GM18526 (cell line): ENCODE measurements around the gene PMPCA.

Source experiments
- POLR2A ChIP-seq: IDR thresholded peaks from 3 replicates; pipeline ENCODE4 v1.6.1; 2011; ENCODE audit not compliant: insufficient read length; ENCODE audit errors: extremely low read depth

The PMPCA gene

DNA sequence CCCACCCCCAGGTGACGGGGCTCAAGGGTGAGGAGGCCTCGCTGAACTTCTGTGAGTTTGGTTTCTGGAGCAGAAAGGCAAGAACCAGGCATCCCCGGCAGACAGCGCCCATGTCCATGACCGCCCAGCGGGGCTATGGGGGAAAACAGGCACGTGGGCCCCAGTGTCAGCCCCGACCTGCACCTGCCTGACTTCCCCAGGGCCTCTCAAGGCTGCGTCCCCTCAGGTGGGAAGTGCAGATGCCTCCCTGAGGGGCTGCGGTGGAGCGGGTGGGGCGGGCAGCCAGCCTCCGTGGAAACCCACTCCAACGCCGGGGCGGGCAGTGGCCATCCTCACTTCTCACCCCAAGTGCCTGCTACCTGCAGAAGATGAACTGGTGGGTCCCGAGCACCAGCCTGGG, 30.1 kb upstream of the PMPCA start:
- no peak for TF ChIP-seq POLR2A

DNA sequence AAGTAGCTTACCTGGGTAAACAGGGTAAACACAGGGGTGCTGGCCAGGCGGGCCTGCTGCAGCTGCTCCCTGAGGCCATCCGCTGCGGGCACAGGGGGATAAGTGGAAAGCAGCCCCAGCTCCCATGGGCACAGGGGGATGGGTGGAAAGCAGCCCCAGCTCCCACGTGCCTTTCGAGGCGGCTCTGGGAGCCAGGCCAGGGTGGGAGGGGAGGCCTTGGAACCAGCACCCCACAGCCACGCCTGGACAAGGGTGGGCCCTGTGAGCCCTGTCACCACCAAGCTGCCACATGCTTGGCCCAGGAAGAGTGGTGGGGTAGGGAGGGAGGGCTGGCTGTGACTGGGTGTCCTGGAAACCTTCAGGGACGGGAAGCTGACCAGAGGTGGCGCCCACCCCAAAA, 29.1 kb upstream of the PMPCA start:
- no peak for TF ChIP-seq POLR2A

DNA sequence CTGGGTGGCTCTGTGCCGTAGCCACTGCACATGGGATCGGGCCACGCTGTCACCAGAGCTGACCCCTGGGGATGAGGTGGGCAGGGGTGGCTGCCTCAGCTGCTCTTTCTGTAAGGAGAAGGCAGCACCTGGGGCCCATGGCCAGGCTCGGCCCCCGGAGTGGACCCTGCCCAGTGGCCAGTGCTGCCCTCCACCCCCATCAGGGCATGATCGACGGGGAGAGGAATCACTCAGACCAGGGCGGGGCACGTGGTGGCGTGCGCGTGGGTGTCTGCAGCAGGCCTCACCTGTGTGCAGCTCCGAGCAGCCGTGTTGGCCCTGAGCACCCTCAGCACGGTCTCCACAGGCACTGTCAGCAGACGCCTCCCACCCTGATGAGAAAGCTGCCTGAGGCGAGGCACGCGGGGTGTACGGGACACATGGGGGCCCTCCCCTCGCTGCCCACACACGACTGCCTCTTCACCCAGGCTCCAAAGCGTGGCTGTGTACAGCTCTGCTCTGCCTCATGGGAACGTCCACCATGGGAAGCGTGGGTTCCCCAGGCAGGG, 28.4 kb upstream of the PMPCA start:
- TF ChIP-seq POLR2A, result no peak

DNA sequence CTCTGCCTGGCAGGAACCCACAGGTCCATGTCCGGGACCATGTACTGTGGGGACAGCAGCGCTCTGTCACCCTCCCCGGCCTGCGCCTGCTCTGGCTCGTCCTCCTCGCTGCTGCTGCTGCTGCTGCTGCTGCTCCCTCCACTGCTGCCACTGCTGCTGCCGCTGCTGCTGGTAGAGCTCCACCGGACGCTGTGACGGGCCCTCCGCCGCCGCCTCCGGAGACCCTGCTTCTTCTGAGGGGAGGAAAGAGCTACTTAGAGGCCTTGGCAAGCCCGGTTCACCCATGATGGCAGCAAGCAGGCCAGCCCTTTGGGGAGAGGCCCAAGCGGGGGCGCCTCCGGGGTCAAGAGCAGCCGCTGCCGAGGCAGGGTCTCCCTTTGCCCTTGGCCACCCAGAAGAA, 27.0 kb upstream of the PMPCA start:
- TF ChIP-seq POLR2A, result no peak

DNA sequence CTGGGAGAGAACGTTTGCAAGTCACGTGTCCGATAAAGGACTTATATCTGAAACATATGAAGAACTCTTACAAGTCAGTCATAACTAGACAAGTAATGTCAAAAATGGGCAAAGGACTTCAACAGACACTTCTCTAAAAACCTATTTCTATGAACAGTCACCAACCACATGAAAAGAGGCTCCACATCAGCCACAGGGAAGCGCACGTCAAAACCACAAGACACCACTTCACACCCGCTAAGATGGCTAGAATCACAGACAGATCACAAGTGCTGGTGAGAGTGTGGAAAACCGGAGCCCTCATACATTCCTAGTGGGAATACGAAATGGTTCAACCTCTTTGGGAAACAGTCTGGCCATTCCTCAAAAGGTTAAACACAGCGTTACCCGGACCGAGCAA, 25.4 kb upstream of the PMPCA start:
- no peak for TF ChIP-seq POLR2A

DNA sequence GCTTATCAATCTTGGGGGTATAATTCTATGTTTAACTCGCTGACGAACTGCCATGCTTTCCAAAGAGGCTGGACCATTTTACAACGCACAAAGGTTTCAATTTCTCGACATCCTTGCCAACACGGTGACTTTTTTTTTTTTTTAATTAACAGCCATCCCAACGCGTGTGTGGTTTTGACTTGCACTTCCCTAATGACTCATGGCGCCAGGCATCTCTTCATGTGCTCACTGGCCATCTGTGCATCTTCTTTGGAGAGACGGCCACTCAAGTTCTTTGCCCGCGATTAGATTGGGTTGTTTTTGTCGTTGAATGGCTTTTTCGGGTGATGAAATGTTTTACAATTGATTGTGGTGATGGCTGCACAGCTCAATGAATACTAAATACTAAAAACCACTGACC, 24.4 kb upstream of the PMPCA start:
- TF ChIP-seq POLR2A, result no peak

DNA sequence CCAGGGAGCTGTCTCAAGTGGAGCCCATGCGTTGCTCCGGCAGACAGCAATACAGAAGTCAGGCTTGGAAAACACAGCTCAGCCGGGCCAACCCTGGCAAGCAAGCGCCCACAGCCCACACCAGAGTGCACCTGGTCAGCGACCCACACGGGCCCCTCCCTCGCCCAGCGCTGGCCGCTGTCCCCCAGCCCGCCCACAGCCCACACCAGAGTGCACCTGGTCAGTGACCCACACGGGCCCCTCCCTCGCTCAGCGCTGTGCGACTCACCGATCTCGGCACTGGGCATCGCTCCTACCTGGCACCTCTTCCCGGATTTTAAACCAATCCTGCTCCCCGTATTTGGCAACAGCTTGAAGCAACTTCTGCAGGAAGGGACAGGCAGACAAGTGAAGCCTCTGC, 23.2 kb upstream of the PMPCA start:
- TF ChIP-seq POLR2A, result no peak

DNA sequence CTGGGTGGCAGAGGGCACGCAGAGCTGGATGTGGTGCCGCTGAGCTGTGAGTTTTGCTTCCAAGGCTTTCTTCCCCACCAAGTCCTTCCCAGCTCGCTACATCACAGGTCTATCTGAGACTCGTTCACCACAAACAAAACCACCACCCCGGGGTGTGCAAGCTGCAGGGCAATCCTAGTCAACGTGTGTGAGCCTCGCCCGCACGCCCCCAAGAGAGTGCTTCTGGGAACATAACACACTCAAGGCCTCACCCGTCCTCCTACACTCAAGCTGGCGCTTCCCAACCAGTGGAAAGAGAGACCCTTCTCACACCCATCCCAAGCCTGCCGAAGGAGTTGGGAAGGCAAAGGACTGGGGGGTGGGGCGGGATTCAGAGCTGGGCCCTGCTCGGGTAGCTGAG, 21.1 kb upstream of the PMPCA start:
- TF ChIP-seq POLR2A, result no peak

DNA sequence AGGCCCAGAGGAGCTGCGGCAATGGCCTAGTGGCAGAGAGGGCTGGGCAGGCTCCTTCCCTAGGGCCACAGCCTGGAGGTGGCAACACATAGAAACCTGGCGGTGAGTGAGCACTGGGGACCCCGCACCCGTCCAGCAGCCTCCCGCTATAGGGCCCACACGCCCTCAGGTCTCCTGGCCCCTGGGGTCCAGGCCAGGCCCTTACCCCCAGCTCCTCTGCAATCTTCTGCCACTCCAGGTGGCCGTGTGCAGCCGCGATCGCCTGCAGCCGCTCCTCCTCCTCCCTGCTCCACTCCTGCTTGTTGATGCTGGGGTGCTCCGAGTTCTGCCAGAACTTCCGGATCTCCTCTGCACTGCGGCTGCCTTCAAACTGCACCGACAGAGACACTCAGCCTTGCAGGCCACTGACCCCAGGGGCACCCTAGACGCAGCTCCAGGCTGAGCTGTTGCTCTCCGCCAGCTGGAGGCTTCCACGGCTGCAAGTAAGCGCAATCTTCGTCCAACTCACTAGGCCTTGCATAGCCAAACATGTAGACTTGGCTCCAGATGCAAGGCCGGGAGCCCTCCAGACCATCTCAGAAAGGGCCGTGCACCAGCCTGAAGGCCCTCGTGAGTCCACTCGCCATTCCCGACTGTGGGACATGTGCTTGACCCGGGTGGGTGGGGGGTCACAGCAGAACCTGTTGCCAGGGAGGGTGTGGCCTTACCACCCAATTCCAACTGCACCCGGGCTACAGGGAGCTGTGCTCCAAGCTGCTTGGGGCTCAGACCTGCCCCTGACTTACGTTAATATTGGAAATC, 18.5 kb upstream of the PMPCA start:
- no peak for TF ChIP-seq POLR2A

DNA sequence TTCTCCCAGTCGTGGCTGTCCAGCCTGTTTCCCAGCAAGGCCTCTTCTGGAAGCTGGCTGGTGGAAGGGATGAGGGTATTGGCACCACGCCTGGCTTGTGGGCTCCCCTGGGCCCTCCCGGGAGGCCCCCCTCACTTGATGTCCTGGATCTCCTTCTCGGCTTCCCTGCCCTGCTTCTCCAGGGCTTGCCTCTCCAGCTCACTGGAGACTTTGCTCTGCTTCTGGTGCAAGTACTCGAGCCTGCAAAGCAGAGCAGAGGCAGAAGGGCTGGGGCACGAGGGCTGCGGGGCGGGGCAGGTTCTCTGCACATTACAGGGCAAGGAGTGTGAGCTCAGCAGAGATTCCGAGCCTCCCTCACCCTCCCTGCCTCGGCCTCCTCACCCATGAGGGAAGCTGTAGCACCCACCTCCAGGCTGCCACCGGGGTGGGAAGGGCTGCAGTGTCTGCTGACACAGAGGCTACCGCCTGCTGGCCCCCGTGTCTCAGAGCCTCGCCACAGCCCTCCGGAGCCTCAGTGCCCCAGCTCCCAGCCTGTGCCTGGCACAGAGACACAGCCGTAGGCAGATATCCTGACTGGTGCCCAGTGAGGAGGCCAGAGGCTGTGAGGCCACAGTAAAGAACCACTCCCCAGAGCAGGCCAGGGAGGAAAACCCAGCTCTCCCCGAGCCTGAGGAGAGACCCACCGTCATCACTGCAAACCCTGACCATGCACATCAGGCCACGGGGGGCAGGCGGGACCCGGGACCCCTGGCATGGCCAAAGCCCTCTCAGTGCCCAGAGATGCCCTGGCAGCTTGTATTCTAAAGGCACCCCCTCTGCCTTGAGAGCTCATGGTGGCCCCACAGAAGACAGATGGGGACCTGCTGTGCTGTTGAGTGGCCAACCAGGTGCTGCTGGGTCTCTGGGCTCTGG, 17.7 kb upstream of the PMPCA start:
- TF ChIP-seq POLR2A, result no peak

DNA sequence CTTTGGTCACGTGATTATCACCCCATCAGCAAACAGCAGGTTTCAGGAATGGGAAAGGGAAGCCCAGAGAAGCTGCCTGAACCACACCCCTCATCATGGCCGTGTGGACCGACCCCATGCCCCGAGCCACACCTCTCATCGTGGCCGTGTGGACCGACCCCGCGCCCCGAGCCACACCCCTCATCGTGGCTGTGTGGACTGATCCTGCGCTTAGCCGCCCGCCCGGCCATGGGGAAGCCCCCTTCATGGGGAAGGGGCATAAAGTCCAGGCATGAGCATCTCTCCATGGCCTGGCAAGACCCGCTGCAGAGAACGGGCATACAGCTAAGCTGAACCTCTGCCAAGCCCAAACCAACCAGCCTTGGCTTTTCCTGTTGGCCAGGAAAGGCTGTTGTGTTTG, 16.9 kb upstream of the PMPCA start:
- TF ChIP-seq POLR2A, result no peak

DNA sequence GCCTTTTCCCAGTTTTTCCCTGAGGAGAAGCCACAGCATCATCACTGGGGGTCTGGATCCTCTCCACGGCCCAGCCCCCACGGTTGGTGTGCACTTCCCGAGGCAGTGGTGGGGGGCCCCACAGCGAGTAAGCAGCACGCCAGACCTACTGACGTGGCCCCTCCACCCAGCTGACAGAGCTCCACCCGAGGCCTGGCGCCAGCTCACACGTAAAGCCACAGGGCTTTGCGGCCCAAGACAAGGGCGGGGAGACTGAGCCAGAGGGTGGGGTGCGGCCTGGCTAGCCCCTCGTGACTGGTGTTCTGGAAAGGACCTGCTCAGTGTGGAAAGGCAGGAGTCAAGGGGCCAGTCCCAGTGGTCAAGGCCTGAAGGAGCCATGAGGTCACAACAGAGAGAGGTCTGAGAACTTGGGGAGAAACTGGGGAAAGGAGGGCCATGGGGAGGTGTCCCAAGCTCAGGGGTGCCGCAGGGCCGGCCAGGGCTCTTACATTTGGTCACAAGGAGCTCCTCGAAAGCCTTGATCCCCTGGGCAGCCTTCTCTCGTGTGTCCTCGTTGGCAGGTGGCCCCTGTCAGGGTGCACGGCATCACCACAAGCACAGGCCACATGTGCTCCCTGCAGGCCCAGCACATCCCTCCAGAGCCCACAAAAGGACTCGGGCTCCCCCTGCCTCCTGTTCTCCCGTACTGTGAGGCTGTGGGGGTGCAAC, 16.0 kb upstream of the PMPCA start:
- TF ChIP-seq POLR2A, result no peak

DNA sequence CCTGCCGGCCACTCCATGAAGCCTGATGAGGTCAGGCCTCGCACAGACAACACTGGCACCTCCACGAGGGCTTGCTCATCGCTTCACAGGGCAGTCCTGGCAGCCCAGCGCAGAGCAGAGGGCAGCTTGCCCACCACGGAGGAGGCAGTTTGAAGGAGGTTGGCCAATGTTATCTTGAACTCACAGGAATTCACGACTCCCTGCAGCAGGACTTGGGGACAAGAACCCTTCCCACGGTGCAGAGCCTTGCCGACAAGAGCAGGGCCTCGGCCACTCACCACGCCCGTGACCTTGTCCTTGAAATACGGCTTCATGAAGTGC, 15.5 kb upstream of the PMPCA start:
- TF ChIP-seq POLR2A, result no peak

DNA sequence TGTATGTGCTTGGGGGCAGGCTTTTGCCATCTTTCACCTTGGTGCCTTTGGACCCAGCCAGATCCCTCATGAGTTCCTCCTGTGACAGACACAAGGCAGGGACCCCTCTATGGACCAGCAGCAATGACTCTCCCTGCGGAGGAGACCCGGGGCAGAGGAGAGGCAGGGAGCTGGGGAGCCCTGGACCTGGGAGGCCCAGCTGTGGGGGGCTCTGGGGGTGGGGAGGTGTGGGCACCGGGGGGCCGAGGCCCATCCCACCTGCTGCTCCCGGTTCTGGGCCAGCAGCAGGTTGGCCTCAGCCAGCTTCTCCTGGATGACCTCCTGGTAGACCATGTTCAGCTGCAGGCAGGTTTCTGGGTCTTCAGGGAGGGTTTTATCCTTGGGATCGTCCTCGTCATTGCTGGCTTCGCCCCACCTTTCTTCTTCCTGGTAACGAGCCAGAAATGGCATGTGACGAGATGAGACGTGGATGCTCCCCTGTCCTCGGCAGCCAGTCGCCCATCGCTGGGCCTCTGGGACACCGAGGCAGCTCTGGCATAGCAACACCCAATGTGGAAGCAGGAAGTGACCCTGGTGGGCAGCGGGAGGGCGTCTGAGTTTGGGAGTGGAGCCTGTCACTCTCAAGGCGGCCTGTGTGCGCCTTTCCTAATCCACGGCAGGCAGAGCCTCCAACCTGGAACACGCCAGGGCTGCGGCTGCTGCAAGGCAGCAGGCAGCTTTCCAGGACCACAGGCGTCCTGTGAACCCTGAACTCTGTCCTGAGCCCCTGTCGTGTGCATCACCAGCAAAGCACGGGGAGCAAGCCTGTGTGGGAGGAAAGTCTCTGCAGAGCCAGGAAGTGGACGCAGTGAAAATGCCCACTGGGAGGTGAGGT, 14.9 kb upstream of the PMPCA start:
- no peak for TF ChIP-seq POLR2A

DNA sequence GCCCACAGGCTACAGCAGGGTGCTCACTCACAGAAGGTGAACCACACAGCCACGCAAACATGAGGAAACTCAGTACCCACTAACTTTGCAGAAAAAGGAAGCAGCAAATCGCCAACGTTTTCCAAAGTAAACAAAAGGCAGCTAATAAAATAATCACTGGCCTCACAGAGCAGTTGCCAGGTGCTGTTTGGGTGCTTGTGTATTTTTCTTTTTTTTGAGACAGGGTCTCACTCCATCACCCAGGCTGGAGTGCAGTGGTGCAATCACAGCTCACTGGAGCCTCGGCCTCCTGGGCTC, 14.3 kb upstream of the PMPCA start:
- no peak for TF ChIP-seq POLR2A

DNA sequence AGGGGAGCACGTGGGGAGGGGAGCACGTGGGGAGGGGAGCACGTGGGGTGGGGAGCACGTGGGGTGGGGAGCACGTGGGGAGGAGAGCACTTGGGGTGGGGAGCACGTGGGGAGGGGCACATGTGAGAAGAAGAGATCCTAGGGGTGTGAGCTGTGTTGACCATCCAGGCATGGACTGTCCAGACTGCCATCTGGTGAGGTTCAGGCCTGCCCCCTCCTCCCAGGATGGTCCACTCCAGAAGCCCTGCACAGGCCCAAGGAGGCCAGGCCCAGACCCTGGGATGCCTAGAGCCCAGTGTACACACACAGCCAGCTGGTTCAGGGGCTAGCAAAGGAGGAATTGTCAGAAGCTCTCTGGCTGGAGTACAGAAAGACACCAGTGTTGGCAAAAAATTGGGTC, 12.8 kb upstream of the PMPCA start:
- no peak for TF ChIP-seq POLR2A

DNA sequence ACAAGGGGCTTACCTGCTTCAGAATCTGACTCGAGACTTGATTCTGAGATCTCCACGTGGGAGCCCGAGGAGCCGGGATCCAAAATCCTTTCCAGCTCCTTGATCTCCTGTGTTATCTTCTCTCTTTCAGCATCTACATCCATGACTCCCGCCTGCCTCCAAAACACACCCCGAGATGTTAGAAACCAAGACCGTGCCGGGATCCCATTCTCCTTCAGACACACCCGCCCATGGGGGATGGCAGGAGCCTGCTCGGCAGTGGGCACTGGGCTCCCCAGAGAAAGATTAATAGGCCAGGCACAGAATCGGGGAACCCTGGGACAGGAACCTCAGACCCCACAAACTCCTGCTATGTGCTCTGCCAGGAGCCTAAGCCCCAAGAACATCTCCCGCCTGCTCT, 12.2 kb upstream of the PMPCA start:
- no peak for TF ChIP-seq POLR2A
